ENCODE data around the gene HBG2. TPM values are rescaled to one million over a fixed set of nuclear protein-coding genes. Genes with fewer than 3 reads are reported as not detected.

HBG2 gene
- total and polyA plus RNA-seq, 9 of the 15 experiments (the other 6 are each of a cell fraction or from before 2014, with no cell fraction given): 1,626 to 58,619 (median 10,515) TPM

DNA sequence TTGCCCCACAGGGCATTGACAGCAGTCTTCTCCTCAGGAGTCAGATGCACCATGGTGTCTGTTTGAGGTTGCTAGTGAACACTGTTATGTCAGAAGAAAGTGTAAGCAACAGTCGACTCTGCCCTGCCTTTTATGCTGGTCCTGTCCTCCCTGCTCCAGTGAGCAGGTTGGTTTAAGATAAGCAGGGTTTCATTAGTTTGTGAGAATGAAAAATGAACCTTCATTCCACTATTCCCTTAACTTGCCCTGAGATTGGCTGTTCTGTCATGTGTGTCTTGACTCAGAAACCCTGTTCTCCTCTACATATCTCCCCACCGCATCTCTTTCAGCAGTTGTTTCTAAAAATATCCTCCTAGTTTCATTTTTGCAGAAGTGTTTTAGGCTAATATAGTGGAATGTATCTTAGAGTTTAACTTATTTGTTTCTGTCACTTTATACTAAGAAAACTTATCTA is 20.2 kb downstream of the HBG2 start, which contains the start of gene HBD (continued):
- TF ChIP-seq, protein P1, sequence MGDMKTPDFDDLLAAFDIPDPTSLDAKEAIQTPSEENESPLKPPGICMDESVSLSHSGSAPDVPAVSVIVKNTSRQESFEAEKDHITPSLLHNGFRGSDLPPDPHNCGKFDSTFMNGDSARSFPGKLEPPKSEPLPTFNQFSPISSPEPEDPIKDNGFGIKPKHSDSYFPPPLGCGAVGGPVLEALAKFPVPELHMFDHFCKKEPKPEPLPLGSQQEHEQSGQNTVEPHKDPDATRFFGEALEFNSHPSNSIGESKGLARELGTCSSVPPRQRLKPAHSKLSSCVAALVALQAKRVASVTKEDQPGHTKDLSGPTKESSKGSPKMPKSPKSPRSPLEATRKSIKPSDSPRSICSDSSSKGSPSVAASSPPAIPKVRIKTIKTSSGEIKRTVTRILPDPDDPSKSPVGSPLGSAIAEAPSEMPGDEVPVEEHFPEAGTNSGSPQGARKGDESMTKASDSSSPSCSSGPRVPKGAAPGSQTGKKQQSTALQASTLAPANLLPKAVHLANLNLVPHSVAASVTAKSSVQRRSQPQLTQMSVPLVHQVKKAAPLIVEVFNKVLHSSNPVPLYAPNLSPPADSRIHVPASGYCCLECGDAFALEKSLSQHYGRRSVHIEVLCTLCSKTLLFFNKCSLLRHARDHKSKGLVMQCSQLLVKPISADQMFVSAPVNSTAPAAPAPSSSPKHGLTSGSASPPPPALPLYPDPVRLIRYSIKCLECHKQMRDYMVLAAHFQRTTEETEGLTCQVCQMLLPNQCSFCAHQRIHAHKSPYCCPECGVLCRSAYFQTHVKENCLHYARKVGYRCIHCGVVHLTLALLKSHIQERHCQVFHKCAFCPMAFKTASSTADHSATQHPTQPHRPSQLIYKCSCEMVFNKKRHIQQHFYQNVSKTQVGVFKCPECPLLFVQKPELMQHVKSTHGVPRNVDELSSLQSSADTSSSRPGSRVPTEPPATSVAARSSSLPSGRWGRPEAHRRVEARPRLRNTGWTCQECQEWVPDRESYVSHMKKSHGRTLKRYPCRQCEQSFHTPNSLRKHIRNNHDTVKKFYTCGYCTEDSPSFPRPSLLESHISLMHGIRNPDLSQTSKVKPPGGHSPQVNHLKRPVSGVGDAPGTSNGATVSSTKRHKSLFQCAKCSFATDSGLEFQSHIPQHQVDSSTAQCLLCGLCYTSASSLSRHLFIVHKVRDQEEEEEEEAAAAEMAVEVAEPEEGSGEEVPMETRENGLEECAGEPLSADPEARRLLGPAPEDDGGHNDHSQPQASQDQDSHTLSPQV (IDR thresholded peaks at IDR 0.05): peak; percentile 77
- TF ChIP-seq NFATC3 (IDR thresholded peaks at IDR 0.05): no peak
- TF ChIP-seq HNRNPH1 (optimal IDR thresholded peaks at IDR 0.05; ENCODE audit: low read depth, low read length): no peak
- 0 out of 2 replicates have a peak, but pooled peaks have one; percentile 22 for TF ChIP-seq SMAD4 (CRISPR knock-in tag; conservative IDR thresholded peaks at IDR 0.05)
- no peak for TF ChIP-seq ZNF589 (CRISPR knock-in tag; IDR thresholded peaks at IDR 0.05; ENCODE audit: low read depth)
- no peak for TF ChIP-seq ZSCAN29 (IDR thresholded peaks at IDR 0.05)
- TF ChIP-seq PYGO2 (tag; IDR thresholded peaks at IDR 0.05): no peak
- TF ChIP-seq DMBX1 (CRISPR knock-in tag; IDR thresholded peaks at IDR 0.05; ENCODE audit: borderline replicate concordance): no peak
- TF ChIP-seq POLR3A (IDR thresholded peaks at IDR 0.05; ENCODE audit: borderline replicate concordance, extremely low read depth, insufficient read depth, insufficient read length): no peak
- TF ChIP-seq TCFL5 (CRISPR knock-in tag; conservative IDR thresholded peaks at IDR 0.05): no peak
- TF ChIP-seq RFX5 (IDR thresholded peaks at IDR 0.05; ENCODE audit: low read depth, low read length): no peak
- TF ChIP-seq U2AF1 (optimal IDR thresholded peaks at IDR 0.05; ENCODE audit: low read depth, low read length): no peak
- TF ChIP-seq, protein P2, sequence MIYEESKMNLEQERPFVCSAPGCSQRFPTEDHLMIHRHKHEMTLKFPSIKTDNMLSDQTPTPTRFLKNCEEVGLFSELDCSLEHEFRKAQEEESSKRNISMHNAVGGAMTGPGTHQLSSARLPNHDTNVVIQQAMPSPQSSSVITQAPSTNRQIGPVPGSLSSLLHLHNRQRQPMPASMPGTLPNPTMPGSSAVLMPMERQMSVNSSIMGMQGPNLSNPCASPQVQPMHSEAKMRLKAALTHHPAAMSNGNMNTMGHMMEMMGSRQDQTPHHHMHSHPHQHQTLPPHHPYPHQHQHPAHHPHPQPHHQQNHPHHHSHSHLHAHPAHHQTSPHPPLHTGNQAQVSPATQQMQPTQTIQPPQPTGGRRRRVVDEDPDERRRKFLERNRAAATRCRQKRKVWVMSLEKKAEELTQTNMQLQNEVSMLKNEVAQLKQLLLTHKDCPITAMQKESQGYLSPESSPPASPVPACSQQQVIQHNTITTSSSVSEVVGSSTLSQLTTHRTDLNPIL (CRISPR knock-in tag; IDR thresholded peaks at IDR 0.05): no peak
- no peak for TF ChIP-seq HDAC6 (IDR thresholded peaks at IDR 0.05; ENCODE audit: low read depth, low read length)
- TF ChIP-seq, protein P3, sequence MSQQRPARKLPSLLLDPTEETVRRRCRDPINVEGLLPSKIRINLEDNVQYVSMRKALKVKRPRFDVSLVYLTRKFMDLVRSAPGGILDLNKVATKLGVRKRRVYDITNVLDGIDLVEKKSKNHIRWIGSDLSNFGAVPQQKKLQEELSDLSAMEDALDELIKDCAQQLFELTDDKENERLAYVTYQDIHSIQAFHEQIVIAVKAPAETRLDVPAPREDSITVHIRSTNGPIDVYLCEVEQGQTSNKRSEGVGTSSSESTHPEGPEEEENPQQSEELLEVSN (IDR thresholded peaks at IDR 0.05; ENCODE audit: borderline replicate concordance in 1 of 2, extremely low read depth in 1 of 2, insufficient read depth in 1 of 2, insufficient read length in 1 of 2, low read depth in 1 of 2, low read length in 1 of 2, poor library complexity in 1 of 2, severe bottlenecking in 1 of 2): no peak
- peak; percentile 51; the same call in 1 of the 2 replicates for TF ChIP-seq JUND (IDR thresholded peaks at IDR 0.05; ENCODE audit: borderline replicate concordance, low read depth, low read length)
- peak; percentile 57; the same call in 2 of the 3 replicates for TF ChIP-seq JUND (tag; IDR thresholded peaks at IDR 0.05; ENCODE audit: borderline replicate concordance, low read depth, low read length)
- TF ChIP-seq ZNF561 (CRISPR knock-in tag; conservative IDR thresholded peaks at IDR 0.05): no peak
- TF ChIP-seq IRF2 (CRISPR knock-in tag; IDR thresholded peaks at IDR 0.05): no peak
- TF ChIP-seq ZNF311 (CRISPR knock-in tag; IDR thresholded peaks at IDR 0.05): no peak
- TF ChIP-seq WHSC1 (IDR thresholded peaks at IDR 0.05; ENCODE audit: low read length): no peak
